HEK293 (cell line): Measurements from ENCODE around the gene CCDC69.

Source experiments
- ATF2 ChIP-seq: fragments of 450-650 bp; formaldehyde crosslinking; IDR thresholded peaks from 2 replicates; pipeline ENCODE4 v1.5.1; 2016; ENCODE audit warnings: missing biosample characterization, missing genetic modification characterization, low read depth
- IKZF3 ChIP-seq: fragments of 450-650 bp; IDR thresholded peaks from 2 replicates; pipeline ENCODE4 v1.5.0; 2018; ENCODE audit warnings: missing biosample characterization, mild to moderate bottlenecking, missing genetic modification characterization, moderate library complexity
- KLF17 ChIP-seq: fragments of 450-650 bp; formaldehyde crosslinking; IDR thresholded peaks from 2 replicates; pipeline ENCODE4 v1.5.1; 2016; ENCODE audit warnings: missing biosample characterization, missing genetic modification characterization
- ZNF211 ChIP-seq: fragments of 450-650 bp; formaldehyde crosslinking; IDR thresholded peaks from 2 replicates; pipeline ENCODE4 v1.5.1; 2016; ENCODE audit warnings: low read depth, missing biosample characterization, missing genetic modification characterization
- ZNF398 ChIP-seq: fragments of 450-650 bp; formaldehyde crosslinking; IDR thresholded peaks from 2 replicates; pipeline ENCODE4 v1.5.1; 2017; ENCODE audit warnings: missing biosample characterization, missing genetic modification characterization
- ZNF549 ChIP-seq: fragments of 450-650 bp; IDR thresholded peaks from 2 replicates; pipeline ENCODE4 v1.5.1; 2018; ENCODE audit warnings: missing biosample characterization, missing genetic modification characterization, mild to moderate bottlenecking, inconsistent platforms, moderate library complexity
- ZNF571 ChIP-seq: fragments of 450-650 bp; formaldehyde crosslinking; IDR thresholded peaks from 2 replicates; pipeline ENCODE4 v1.5.0; 2017; ENCODE audit warnings: missing biosample characterization, missing genetic modification characterization
- ZNF777 ChIP-seq: fragments of 450-650 bp; formaldehyde crosslinking; IDR thresholded peaks from 2 replicates; pipeline ENCODE4 v1.5.1; 2017; ENCODE audit warnings: missing biosample characterization, missing genetic modification characterization, borderline replicate concordance
- ZSCAN5A ChIP-seq: fragments of 450-650 bp; formaldehyde crosslinking; IDR thresholded peaks from 2 replicates; pipeline ENCODE4 v1.5.1; 2016; ENCODE audit warnings: missing biosample characterization, missing genetic modification characterization

- TF ChIP-seq ZSCAN5A (no peak), ATF2 (tag by site-specific recombination) (no peak), ZNF777 (tag by site-specific recombination) (no peak), ZNF398 (no peak), ZNF571 (tag by site-specific recombination) (no peak), ZNF549 (tag by site-specific recombination) (no peak), ZNF211 (tag by site-specific recombination) (no peak), IKZF3 (tag by site-specific recombination) (no peak), KLF17 (no peak)
These were observed 33.9 kb upstream of the CCDC69 start for GRCh38 chr5:151257731-151258181.
